GM21423 (cell line): ENCODE measurements around the gene CD247.

Source experiments
- ATAC-seq: cut with Tn5 transposase; IDR thresholded peaks from one replicate; pipeline ENCODE4 v1.9.1; 2021; ENCODE audit warnings: mild to moderate bottlenecking, moderate library complexity; ENCODE audit not compliant: unreplicated experiment

CD247 gene

DNA sequence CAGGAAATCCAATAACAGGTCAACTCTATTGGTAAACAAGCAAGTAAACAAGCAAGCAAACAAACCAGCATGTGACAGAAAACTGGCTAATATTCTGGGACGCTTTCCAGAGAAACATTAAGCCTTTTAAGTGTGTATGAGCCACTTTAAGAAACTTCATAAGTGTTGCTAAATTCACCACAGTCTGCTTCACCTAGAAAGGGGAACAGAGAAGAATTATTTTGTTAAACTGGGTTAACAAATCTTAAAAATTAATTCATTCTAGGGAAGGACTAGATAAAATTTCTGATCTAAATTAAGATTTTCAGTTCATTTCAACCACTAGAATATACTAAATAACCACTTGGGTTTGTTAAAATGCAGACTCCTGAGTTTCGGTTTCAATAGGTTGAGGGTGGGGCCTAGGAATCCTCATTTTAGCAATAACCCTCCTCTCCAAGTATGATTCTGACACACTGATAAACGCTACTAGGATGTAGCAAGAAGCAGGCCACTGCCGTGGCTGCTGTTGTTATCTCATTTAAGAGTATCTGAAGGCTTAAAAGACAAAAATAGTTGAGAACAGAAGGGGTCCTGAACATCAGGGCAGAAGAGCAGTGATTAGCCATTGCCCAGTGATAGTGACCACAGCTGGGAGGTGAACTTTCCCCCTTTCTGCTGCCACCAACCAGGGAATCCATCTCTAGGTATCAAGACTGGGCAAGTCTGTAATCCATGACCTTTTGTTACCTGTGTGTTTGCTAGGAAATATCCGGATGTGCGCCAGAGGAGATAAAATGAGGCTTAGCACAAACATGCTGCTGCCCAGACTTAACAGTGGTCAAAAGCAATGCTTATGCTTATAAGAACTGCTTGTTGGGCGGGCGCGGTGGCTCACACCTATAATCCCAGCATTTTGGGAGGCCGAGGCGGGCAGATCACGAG, 24.0 kb upstream of the CD247 start:
- ATAC-seq = no peak

DNA sequence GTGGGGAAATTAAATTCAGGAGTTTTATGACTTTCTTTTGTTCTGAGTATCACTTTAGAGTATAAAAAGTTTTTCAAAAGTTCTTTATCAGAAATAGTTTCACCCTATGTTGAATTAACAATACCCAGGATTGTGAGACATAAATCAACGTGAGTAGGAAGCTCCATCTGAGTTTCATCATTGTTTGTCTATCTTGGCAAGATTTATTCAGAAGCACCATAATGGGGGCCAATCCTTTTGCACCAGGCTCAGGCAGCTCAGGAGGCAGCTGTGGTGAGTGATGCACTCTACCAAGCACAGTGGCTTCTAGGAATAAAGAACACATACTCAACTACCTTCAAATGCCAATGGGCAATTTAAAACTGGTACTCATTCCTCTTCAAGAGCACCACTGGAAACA, 23.3 kb upstream of the CD247 start:
- no peak for ATAC-seq

DNA sequence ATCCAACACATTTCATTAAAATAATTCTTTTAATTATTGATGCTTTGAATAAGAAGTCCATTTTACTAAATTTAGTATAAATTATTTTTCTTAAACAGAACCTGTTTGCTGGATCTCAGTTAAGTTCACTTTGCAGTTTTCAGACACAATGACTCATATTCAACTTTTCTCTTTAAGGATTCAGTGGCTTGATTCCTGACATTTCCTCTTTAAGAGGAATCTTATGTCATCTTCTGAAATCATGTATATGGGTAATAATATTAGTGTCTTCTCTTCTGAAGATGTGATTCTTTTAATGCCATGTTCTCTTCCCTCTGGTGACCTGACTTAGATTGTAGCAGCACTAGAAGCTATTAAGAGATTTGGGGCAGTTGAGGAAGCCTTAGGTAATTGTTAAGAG, 22.7 kb upstream of the CD247 start:
- no peak for ATAC-seq

DNA sequence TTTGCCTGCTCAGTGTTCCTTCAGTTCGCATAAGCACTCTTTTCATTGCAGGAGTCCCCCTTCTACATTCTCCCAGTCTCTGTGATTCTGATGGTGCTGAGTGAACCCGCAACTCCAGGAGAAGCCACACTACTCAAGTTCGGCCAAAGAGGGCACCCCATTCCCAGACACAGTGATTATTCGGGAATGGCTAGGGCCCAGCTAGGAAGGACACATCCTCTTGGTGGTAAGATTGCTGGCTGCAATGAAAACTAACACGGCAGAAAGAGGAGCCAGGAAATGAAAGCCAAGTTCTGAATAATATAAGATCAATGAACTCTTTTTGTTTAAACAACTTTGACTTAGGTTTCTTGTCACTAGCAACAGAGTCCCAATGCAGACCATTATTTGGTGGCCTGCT, 20.3 kb upstream of the CD247 start:
- no peak for ATAC-seq

DNA sequence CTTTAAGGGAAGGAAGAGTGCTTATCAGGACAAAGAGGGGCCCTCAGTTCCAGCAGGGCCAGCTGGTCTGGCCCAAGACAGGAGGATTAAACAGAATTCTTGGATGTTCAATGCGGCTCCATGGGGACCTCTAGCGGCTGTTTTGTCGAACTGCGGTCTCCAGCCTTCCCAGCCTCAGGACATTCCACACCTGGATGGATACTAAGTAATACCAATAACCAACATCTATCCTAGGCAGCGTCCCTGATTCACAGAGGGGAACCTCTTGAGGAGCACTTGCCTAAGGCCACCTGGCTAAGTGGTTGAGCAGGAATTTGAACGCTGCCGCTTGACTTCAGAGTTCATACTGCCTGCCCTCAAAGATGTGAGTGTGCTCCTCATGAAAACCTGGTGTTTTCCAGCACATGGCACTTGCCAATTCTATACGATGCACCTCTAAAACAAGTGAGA, 15.5 kb upstream of the CD247 start:
- ATAC-seq = no peak

DNA sequence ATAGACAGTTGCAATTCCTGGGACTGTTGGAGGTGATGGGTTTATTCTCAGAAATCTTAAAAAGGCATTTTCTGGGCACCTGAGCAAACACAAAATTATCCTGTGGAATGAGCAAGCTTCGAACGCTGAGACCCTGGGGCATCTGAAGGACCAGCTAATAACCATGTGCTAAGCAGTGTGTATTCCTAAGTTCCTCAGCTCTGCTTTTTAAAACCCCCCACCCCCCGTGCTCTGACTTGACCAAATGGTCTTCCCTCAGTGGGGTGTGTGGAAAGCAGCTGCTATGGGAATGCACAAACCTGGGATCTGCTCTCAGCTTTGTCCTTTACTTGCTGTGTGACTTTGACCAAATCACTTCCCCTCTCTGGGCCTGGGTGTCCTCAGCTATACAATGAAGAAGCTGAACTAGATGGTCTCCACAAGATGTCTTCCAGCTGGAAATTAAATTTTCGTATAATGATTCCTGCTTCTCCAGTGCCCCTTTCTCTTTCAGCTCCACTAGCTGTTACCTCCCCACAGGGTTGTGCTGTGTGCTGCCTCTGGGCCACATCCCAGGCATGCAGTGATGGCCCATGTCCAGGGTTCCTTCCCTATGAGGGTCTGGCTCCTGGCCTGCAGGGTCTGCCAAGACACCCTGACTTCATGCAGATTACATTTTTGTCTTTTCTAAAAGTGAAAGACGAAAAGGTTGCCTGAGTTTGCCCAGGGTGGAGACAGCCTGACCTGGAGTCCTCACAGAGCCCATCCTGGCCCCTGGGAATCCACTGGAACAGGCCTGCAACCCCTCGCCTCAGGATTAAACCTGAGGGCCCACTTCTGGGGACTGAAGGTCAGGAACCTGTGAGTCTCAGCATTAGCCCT, 14.9 kb upstream of the CD247 start:
- no peak for ATAC-seq

DNA sequence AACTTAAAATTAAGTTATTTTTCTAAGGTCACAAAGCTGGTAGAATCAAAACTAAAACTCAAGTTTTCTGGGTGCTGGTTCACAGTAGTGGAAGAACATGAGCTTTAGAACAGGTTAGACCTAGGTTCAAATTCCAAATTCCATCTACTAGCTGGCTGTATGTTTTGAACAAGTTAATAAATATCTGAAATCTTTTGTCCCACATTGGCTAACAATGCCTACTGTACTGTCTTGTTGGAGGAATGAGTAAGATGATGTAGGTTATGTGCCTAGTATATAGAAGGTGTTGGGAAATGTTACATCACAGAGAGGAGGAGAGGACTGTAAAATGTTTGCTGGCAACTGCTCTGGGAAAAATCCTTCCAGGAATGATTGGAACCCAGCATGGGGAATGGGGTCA, 14.0 kb upstream of the CD247 start:
- ATAC-seq = no peak

DNA sequence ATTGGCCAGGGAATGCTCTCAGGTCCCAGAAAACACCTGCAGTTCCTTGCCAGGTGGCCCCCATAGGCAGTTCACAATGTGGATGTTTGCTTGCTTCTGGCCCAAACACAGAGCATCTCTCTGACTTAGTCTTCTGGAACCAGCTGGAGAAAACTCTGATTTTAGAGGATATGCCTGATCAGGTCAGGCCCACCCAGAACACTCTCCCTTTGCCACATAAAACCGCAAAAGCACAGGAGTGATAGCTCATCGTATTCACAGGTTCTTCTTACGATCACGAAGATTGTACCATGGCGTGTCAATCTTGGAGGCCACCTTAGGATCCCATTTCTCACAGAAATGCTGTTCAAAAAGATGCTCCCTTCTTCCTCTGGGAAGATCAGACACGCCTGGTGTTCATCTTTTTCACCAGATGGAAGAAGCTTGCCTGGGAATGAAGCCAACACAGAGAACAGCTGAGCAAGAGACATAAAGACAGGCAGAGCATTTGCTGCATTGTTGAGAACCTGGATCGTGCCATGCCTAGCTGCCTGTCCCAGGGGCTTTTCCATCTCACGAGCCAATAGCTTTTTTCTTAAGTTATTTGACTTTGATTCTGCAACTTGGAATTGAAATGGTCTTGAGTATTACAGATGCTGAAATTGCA, 11.6 kb upstream of the CD247 start:
- ATAC-seq = no peak

DNA sequence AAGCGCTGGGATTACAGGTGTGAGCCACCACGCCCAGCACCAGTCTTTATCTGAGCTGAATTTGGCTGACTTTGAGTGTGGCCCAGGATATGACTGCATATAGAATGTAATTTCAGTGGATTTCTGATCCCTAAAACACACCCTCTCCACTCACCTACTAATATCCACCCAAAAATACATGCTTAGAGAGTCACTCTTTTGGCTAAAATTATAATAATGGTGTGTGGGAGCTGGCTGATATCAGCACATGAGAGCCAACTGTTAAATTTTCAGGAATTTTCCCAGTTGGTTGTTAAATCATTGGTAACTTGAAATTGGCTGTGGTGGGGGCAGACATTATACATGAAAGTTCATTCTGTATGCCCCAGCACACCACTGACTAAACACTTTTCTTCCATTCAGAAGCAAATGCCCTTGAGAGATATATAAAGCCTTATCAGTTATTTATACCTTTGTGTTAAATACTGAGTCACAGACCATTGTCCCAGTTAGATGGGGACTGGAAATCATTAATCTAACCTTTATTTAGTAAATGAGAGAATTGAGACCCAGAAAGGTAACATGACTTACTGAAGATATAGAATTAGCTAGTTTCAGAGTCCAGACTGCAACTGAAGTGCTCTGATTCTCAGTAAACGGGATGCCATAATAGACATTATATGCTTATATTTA, 9.9 kb upstream of the CD247 start:
- ATAC-seq = no peak

DNA sequence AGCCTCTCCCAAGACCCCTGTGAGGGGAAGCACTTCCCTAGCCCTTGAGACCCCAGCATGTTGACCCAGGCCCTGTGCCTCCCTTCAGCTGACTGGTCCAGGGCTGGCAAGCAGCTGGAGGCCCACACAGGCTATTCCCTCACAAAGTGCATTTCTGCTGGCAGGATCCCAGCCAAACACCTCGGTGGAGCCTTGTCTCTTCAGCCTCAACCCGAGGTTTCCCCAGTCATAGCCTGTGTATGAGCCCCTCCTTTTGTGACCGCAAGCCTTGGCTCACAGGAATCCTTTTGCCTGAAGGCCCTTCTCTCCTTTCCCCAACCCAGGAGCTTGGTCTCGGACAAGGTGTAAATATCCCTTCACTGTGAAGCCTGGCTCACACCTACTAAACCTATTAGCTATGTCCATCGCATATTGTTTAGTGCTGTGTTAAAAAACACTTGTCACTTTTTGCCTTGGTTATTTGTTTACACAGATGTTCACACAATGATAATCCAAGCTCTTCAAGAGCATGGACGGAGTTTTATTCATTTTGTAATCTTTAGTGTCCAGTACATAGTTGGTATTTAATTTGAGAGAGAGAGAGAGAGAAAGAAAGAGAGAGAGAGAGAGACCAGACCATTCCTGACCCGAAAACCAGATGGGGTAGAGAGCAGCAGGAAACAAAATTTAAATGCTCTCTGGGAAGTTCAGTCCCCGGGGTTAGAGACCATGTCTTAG, 8.5 kb upstream of the CD247 start:
- ATAC-seq = no peak

DNA sequence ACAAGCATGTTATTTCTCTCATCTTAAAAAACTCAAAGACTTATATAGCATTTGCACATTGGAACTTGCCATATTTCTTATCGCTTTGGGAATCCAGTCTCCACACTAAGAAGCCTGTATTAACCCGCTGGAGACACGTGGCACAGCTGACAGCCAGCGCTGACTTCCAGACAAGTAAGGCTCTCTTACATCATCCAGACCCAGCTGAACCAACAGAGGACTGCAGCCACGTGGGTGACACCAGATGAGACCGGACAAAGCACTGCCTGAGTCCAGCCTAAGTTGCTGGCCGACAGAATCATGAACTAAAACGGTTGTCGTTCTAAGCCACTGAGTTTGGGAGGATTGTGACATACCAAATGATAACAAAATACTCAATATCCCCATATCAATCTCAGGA, 6.3 kb upstream of the CD247 start:
- ATAC-seq = no peak

DNA sequence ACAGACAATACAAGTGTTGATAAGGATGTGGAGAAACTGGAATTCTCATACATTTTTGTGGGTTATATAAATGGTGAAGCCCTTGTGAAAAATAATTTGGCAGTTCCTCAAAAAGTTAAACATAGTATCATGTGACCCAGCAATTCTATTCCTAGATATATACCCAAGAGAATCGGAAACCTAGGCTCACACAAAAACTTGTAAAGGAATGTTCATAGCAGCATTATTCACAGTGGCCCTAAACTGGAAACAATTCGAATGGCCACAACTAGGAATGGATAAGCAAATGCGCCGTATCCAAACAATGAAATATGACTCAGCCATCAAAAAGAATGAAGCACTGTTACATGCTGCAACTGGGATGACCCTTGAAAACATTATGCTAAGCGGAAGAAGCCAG, 3.9 kb upstream of the CD247 start:
- no peak for ATAC-seq

DNA sequence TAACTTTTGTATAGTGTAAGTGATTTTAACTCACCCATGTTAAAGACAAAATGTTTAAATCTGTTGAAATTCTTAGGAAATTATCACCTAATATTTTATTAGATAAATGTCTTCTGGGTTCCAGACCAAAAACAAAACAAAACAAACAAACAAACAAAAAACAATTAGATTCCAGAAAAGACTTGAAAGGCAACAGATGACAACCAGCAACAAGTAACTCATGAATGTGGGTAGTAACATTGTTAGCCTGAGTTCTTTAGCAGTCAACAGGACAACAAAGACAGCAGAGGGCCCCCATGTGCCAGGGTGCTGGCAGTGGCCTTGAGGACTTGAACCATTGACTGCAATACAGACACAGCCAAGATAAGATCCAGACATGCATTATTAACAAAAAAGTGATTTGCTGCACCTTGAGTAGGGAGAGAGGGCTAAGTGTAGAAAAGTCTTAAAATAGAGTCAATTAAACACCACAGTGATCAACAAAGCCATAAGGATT, 2.4 kb upstream of the CD247 start:
- no peak for ATAC-seq

DNA sequence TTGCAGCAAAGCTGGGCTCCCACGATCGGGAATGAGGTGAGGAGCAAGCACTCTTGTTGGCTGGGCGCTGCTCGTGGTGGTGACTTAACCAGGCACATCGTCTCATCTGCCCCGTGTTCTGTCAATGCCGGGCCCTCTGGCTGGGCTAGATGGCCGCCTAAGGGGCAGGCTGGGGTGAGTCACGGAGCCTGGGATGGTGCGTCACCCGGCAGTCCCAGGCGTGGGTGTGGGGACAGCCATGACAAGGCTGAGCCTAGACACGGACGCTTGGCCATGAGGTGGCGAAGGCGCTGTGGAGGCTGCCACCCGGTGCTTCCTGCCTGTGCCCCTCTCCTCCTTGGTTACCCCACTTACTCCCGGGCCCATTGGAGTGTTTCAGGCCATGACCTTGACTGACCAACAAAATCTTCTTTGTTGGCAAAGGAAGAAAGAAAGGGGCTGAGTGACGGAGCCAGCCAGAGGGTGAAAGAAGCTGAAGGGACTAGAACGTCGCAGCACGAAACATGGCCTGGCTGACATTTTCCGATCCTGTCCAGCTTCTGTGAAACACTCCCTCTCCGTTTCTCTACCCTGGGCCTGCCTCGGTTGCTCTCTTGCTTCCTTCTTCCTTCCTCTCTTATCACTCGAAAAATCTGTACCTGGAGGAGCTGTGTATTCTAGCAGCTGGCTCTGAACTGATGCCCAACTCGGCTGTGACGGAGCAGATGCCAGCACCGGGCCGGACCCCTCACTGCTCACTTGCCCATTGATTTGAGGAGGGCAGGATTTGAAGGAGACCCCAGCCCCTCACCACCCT, 596 bp downstream of the CD247 start:
- ATAC-seq = no peak

DNA sequence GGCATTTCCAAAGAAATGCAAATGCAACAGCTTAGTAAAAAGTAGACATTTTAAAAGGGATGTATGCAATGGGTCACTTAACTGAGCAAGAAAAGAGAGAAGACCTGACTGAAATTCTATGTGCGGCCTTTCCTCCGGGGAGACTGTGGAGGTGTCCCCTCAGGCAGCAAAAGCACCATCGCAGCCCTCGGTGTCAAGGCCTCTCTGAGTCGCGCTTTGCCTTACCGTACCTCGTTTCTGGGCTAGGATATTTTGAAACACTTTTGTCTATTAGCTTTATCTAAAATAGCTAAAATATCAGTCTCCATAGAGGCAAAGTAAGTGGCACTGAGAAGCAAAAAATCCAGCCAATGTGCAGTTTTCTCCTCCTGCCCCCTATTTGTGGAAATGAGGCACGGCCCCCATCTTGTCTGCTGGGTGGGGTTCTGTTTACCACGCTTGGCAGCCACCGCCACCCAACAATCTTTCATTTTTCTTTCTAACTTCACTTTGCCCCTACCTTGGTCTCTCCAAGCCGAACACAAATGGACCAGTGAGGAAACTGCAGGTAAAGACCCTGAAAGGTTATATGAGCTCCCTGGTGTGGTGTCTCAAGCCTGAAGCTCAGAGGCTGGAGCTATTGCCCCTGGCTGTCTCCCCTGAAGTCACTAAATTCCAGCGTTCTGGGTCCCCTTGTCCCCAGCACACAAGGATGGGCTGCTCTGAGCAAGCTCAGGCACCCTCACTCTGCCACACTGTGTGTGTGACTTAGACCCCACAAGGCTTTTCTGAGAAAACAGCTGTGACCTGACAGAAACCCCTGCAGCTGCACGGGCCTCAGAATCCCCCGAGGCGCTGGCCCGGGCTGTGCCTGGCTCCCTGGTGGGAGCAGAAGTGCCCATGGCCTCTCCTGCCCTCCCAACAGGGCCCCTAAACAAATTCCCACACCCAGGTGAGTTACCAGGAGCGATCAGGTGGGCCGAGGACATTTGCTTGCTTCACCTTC, 1.6 kb downstream of the CD247 start:
- no peak for ATAC-seq

DNA sequence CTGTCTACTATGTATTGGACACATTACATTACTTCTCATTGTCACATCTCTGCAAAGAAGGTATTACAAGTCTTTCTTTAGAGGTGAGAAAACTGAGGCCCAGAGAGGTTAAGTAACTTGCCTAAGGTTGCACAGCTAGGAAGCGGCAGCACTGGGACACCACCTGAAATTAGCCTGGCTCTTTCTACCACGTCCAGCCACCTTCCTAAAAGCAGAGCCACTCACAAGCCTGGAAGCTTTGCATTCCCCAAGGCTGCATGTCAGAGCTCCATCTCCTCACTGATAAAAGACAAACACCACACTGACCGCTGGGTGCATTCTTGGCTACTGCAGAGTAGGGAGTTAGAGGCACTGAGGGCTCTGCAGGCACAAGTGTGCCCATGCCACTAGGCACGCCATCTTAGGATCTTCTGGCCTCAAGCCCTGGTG, 2.4 kb downstream of the CD247 start:
- ATAC-seq = no peak

DNA sequence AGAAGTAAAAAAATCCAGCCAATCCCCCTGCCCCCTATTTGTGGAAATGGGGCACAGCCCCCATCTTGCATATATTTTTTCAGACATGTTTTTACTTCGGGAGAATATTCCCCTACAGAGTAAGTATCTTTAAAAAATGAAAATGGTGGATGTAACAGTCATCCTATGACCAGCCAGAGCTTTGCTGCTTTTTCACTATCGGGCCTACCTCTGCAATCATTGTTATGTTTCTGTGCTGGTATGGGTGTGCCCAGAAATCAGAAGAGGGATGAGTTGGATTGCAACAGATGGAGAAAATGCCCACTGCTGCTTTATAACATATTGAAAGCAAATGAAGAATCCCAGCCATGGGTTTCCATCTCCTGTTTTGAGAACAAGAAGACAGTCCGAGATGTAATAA, 2.9 kb downstream of the CD247 start:
- no peak for ATAC-seq

DNA sequence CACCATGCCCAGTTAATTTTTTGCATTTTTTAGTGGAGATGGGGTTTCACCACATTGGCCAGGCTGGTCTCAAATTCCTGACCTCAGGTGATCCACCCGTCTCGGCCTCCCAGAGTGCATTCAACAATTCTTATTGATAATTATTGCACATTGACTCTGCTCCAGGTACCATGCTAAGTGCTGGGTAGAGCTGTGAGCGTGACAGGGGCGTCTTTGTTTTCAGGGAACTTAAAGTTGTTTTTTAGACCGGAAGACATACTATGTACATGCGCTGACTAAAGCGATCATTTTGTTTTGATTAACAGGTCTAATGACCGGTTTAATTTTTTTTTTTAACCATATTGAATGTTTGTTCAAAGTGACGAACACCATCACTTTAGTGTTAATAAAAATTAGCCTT, 4.0 kb downstream of the CD247 start:
- ATAC-seq = no peak
